GM19397 (cell line): ENCODE data around the gene PCSK4.
"Not testable (repeated sequence)": the region's sequence is repeated elsewhere in the genome, so short reads cannot be mapped to it uniquely, and the experiment has no call there.

ENCODE experiments used
- ATAC-seq: cut with Tn5 transposase; IDR thresholded peaks from one replicate; pipeline ENCODE4 v1.9.1; 2021; ENCODE audit warnings: mild to moderate bottlenecking, moderate library complexity; ENCODE audit not compliant: unreplicated experiment

Gene PCSK4

GRCh38 chr19:1522838-1523237 lies 32.7 kb upstream of the PCSK4 start:
- ATAC-seq = no peak

DNA sequence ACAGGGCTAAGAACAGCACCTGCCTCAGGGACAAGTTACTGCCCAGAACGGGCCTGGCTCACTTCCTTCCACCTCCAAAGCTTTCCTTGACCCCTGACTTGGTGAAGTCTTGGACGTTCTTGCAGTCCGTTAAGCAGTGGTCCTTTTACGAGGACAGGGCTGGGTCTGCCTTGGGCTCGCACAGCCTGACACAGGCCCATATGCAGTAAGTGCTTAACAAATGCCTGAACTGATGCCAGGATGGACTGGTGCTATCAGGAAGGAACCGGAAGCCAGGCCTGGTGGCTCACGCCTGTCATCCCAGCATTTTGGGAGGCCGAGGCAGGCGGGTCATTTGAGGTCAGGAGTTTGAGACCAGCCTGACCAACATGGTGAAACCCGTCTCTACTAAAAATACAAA lies 31.9 kb upstream of the PCSK4 start:
- ATAC-seq = no peak

GRCh38 chr19:1521636-1522035 lies 31.5 kb upstream of the PCSK4 start:
- no peak for ATAC-seq

GRCh38 chr19:1520203-1520780 lies 30.1 kb upstream of the PCSK4 start:
- no peak for ATAC-seq

GRCh38 chr19:1519802-1520201 lies 29.7 kb upstream of the PCSK4 start:
- ATAC-seq = not testable (repeated sequence)

GRCh38 chr19:1518471-1518870 lies 28.3 kb upstream of the PCSK4 start:
- no peak for ATAC-seq

DNA sequence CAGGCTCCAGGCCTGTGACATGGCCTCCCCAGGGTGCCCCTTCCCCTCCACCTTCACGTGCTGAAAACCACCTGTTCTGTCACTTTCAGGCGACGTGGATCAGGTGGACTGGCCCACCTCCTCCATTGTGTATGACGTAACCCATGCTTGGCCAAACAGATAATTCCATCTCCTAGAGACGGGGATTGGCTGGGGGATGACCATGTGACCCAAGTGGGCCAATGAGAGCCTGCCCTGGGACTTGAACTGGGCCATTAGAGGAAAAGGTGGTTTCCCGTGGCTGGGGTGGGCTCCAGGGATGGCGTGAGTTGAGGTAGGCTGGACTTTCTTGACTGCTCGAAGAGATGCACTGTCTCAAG lies 26.2 kb upstream of the PCSK4 start:
- no peak for ATAC-seq

DNA sequence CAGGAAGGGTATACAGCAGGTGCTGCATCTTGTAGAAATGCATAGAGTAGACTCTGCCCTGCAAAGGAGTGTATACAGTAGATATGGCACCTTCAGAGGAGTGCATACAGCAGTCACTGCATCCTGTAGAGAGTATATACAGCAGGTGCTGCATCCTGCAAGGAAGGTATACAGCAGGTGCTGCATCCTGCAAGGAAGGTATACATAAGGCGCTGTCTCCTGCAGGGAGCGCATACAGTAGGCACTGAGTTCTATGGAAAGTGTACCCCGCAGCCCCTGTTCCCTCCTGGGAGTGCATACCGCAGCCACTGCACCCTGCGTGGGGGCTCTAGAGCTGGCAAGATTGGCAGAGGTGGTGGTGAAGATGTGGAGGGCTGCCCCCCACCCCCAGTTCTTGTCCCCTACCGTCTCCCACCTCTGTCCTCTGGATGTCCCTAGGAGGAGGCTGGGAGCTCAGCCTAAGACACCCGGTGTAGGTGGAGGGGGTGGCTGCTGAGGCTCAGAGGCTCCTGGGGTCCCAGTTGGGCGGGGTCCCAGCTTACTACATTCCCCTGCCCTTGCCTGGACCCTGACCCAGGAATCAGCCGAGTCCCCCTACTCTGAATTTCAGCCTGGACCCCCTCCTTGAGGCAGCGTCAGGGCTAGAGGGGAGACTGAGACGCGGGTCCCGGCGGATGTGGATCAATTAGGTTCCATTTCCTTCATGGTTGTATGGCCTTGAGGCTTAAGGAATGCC lies 25.0 kb upstream of the PCSK4 start:
- ATAC-seq = no peak

- ATAC-seq = no peak
Observed at GRCh38 chr19:1514295-1514661, 24.1 kb upstream of the PCSK4 start.

GRCh38 chr19:1513499-1514294 lies 23.5 kb upstream of the PCSK4 start:
- no peak for ATAC-seq

GRCh38 chr19:1512671-1513498 lies 22.7 kb upstream of the PCSK4 start, which contains the start of gene ADAMTSL5:
TSS of gene ADAMTSL5 (minus strand) at chr19:1513019. CDS start at chr19:1510943, 2,076 bp downstream.
- no peak for ATAC-seq

GRCh38 chr19:1511318-1512317 lies 21.5 kb upstream of the PCSK4 start:
- no peak for ATAC-seq

GRCh38 chr19:1510807-1511206 lies 20.7 kb upstream of the PCSK4 start:
- no peak for ATAC-seq

GRCh38 chr19:1510442-1510806 lies 20.3 kb upstream of the PCSK4 start:
- ATAC-seq = no peak

GRCh38 chr19:1509602-1510441 lies 19.7 kb upstream of the PCSK4 start:
- no peak for ATAC-seq

DNA sequence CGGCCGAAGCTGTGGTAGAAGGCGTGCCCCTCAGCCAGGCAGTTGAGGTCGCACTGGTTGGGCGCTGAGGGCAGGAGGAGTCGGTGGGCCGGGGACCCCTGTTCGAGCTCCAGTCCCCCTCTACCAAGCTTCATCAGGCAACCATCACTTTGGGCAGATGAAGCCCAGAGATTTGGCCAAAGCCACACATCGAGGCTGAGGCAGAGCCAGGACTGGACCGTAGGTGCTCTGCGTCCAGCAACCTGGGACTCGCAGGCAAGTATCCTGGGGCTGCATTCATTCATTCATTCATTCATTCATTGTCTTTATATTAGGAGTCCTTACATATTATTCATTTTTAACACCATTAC lies 18.3 kb upstream of the PCSK4 start:
- ATAC-seq = no peak

- no peak for ATAC-seq
Observed at GRCh38 chr19:1507763-1508506, 17.8 kb upstream of the PCSK4 start.

- ATAC-seq = no peak
Observed at GRCh38 chr19:1507192-1507660, 17.1 kb upstream of the PCSK4 start.
